ENCODE data around the gene PRDM16. TPM values are rescaled to one million over a fixed set of nuclear protein-coding genes. Genes with fewer than 3 reads are reported as not detected.

The PRDM16 gene
- total and polyA plus RNA-seq, 4 donors: 0.05 to 0.67 (median 0.19) TPM

GRCh38 chr1:3234281-3234680 lies 165.3 kb downstream of the PRDM16 start:
- no peak overlapping the region for H3K4me3 ChIP-seq (ENCODE audit: low read depth in 1 of 3, low read length in 3 of 3)
- H3K9me3 ChIP-seq (ENCODE audit: control insufficient read depth in 4 of 4, low read length in 3 of 4): peaks cover 0 to 8% (median 5%) of the 10 kb centered on the region in 4 donors
- H3K36me3 ChIP-seq (ENCODE audit: control insufficient read depth in 4 of 4, insufficient read depth in 3 of 4, low read depth in 1 of 4, low read length in 3 of 4): no peaks in the 10 kb centered on the region
- TF ChIP-seq NR2F2 (IDR thresholded peaks at IDR 0.05) (no peak), TAF1 (conservative IDR thresholded peaks at IDR 0.05) (no peak), MAX (IDR thresholded peaks at IDR 0.05) (no peak), CTCF (IDR thresholded peaks at IDR 0.05; ENCODE audit: low read depth, low read length, missing input control) (no peak), HNF4A (conservative IDR thresholded peaks at IDR 0.05) (no peak), ATF3 (IDR thresholded peaks at IDR 0.05) (no peak), YY1 (IDR thresholded peaks at IDR 0.05) (no peak)
- TF ChIP-seq, protein P1, sequence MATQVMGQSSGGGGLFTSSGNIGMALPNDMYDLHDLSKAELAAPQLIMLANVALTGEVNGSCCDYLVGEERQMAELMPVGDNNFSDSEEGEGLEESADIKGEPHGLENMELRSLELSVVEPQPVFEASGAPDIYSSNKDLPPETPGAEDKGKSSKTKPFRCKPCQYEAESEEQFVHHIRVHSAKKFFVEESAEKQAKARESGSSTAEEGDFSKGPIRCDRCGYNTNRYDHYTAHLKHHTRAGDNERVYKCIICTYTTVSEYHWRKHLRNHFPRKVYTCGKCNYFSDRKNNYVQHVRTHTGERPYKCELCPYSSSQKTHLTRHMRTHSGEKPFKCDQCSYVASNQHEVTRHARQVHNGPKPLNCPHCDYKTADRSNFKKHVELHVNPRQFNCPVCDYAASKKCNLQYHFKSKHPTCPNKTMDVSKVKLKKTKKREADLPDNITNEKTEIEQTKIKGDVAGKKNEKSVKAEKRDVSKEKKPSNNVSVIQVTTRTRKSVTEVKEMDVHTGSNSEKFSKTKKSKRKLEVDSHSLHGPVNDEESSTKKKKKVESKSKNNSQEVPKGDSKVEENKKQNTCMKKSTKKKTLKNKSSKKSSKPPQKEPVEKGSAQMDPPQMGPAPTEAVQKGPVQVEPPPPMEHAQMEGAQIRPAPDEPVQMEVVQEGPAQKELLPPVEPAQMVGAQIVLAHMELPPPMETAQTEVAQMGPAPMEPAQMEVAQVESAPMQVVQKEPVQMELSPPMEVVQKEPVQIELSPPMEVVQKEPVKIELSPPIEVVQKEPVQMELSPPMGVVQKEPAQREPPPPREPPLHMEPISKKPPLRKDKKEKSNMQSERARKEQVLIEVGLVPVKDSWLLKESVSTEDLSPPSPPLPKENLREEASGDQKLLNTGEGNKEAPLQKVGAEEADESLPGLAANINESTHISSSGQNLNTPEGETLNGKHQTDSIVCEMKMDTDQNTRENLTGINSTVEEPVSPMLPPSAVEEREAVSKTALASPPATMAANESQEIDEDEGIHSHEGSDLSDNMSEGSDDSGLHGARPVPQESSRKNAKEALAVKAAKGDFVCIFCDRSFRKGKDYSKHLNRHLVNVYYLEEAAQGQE (IDR thresholded peaks at IDR 0.05): no peak
- no peak overlapping the region for H3K27ac ChIP-seq (ENCODE audit: low read depth in 1 of 2, low read length in 2 of 2)
- 94% methylated on average over 15 of the region's 15 CpGs for WGBS
- H3K27me3 ChIP-seq (ENCODE audit: control insufficient read depth in 4 of 4, insufficient read depth in 4 of 4, low read length in 3 of 4): no peaks in the 10 kb centered on the region
- no peaks in the 10 kb centered on the region for H3K4me1 ChIP-seq (ENCODE audit: control insufficient read depth in 4 of 4, insufficient read depth in 4 of 4, low read length in 3 of 4)
- DNase-seq (ENCODE audit: low spot score): no peak
- no peak overlapping the region for H3K9ac ChIP-seq (ENCODE audit: low read depth in 1 of 2, low read length in 2 of 2)

GRCh38 chr1:3234956-3235355 lies 166.0 kb downstream of the PRDM16 start:
- Histone ChIP-seq H3K9me3 (ENCODE audit: control insufficient read depth in 4 of 4, low read length in 3 of 4) (peaks cover 0 to 8% (median 5%) of the 10 kb centered on the region in 4 donors), H3K27ac (ENCODE audit: low read depth in 1 of 2, low read length in 2 of 2) (no peak overlapping the region), H3K36me3 (ENCODE audit: control insufficient read depth in 4 of 4, insufficient read depth in 3 of 4, low read depth in 1 of 4, low read length in 3 of 4) (no peaks in the 10 kb centered on the region), H3K4me3 (ENCODE audit: low read depth in 1 of 3, low read length in 3 of 3) (no peak overlapping the region), H3K27me3 (ENCODE audit: control insufficient read depth in 4 of 4, insufficient read depth in 4 of 4, low read length in 3 of 4) (no peaks in the 10 kb centered on the region), H3K9ac (ENCODE audit: low read depth in 1 of 2, low read length in 2 of 2) (no peak overlapping the region), H3K4me1 (ENCODE audit: control insufficient read depth in 4 of 4, insufficient read depth in 4 of 4, low read length in 3 of 4) (no peaks in the 10 kb centered on the region)
- TF ChIP-seq, protein P2, sequence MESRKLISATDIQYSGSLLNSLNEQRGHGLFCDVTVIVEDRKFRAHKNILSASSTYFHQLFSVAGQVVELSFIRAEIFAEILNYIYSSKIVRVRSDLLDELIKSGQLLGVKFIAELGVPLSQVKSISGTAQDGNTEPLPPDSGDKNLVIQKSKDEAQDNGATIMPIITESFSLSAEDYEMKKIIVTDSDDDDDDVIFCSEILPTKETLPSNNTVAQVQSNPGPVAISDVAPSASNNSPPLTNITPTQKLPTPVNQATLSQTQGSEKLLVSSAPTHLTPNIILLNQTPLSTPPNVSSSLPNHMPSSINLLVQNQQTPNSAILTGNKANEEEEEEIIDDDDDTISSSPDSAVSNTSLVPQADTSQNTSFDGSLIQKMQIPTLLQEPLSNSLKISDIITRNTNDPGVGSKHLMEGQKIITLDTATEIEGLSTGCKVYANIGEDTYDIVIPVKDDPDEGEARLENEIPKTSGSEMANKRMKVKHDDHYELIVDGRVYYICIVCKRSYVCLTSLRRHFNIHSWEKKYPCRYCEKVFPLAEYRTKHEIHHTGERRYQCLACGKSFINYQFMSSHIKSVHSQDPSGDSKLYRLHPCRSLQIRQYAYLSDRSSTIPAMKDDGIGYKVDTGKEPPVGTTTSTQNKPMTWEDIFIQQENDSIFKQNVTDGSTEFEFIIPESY (IDR thresholded peaks at IDR 0.05): no peak
- TF ChIP-seq RXRA (IDR thresholded peaks at IDR 0.05) (no peak), FOXA1 (IDR thresholded peaks at IDR 0.05) (no peak), HNF4A (conservative IDR thresholded peaks at IDR 0.05) (no peak)
- DNase-seq (ENCODE audit: low spot score): no peak
- WGBS: 96% methylated on average over 14 of the region's 14 CpGs
